ENCODE results near the gene GUCY2D. TPM values are rescaled to one million over a fixed set of nuclear protein-coding genes. Genes with fewer than 3 reads are reported as not detected.

GUCY2D gene
- polyA plus RNA-seq, 1 donor (not counting 4 experiments of a cell fraction or from before 2014, with no cell fraction given): 0.25 TPM

DNA sequence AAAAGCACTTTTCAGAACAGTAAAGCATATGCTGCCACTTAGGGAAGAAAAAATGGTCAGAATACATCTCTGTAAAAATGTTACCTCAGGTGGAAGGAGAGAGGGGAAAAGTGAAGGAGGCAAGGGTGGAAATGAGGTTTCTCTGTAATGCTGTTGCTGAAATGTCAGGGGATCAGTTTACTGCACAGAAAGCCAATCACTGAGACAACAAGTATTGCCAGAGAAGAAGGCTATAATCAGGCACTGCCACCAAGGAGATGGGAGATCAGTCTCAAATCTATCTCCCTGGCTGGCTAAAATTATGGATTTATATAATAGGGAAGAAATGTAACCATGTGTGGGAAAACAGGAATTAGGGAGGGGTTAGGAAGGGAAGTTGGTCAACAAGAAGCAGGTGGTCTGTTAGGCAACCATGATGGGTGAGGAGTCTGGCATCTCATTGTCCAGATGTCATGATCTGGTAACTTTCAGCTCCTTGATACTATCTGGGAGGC lies 27.7 kb upstream of the GUCY2D start:
- Histone ChIP-seq H3K79me2 (ENCODE audit: control insufficient read depth, insufficient read depth, low read length) (no peaks in the 10 kb centered on the region), H2AFZ (ENCODE audit: control insufficient read depth, low read length) (no peak overlapping the region), H3K4me1 (ENCODE audit: control insufficient read depth, extremely low read depth, insufficient read depth, low read length) (no peaks in the 10 kb centered on the region), H3K27ac (ENCODE audit: control insufficient read depth, insufficient read depth, low read length) (no peak overlapping the region), H3K9me3 (ENCODE audit: control insufficient read depth, low read depth, low read length) (peaks cover 3% of the 10 kb centered on the region), H4K20me1 (ENCODE audit: control insufficient read depth, extremely low read depth, insufficient read depth, low read length) (no peaks in the 10 kb centered on the region), H3K9ac (ENCODE audit: control insufficient read depth, extremely low read depth, insufficient read depth, low read length) (no peak overlapping the region), H3K4me2 (ENCODE audit: control insufficient read depth, extremely low read depth, insufficient read depth, low read depth, low read length) (no peak overlapping the region), H3K4me3 (ENCODE audit: control insufficient read depth in 2 of 3, extremely low read depth in 1 of 3, insufficient read depth in 2 of 3, low read depth in 1 of 3, low read length in 3 of 3) (no peak overlapping the region), H3K9me1 (ENCODE audit: control insufficient read depth, extremely low read depth, insufficient read depth, low read length) (no peaks in the 10 kb centered on the region), H3K36me3 (ENCODE audit: control insufficient read depth in 2 of 2, extremely low read depth in 1 of 2, insufficient read depth in 2 of 2, low read length in 2 of 2) (no peaks in the 10 kb centered on the region), H3K27me3 (ENCODE audit: control insufficient read depth, extremely low read depth, insufficient read depth, low read length) (no peaks in the 10 kb centered on the region)
- TF ChIP-seq, protein P1, sequence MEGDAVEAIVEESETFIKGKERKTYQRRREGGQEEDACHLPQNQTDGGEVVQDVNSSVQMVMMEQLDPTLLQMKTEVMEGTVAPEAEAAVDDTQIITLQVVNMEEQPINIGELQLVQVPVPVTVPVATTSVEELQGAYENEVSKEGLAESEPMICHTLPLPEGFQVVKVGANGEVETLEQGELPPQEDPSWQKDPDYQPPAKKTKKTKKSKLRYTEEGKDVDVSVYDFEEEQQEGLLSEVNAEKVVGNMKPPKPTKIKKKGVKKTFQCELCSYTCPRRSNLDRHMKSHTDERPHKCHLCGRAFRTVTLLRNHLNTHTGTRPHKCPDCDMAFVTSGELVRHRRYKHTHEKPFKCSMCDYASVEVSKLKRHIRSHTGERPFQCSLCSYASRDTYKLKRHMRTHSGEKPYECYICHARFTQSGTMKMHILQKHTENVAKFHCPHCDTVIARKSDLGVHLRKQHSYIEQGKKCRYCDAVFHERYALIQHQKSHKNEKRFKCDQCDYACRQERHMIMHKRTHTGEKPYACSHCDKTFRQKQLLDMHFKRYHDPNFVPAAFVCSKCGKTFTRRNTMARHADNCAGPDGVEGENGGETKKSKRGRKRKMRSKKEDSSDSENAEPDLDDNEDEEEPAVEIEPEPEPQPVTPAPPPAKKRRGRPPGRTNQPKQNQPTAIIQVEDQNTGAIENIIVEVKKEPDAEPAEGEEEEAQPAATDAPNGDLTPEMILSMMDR (optimal IDR thresholded peaks at IDR 0.05 in 1 of 3, IDR thresholded peaks at IDR 0.05 in 1 of 3, conservative IDR thresholded peaks at IDR 0.05 in 1 of 3; ENCODE audit: extremely low read depth in 1 of 3, insufficient read depth in 2 of 3, low read length in 3 of 3): no peak
- no peak for TF ChIP-seq EZH2 (IDR thresholded peaks at IDR 0.05; ENCODE audit: low read length)
- dilution Hi-C loops (cut with MboI; ENCODE audit: extremely low pct_ligation_motif_present, low sequenced_read_pairs): no loop called here
- DNase-seq (ENCODE audit: low read depth, low spot score) (no peak), FAIRE-seq (no peak)

DNA sequence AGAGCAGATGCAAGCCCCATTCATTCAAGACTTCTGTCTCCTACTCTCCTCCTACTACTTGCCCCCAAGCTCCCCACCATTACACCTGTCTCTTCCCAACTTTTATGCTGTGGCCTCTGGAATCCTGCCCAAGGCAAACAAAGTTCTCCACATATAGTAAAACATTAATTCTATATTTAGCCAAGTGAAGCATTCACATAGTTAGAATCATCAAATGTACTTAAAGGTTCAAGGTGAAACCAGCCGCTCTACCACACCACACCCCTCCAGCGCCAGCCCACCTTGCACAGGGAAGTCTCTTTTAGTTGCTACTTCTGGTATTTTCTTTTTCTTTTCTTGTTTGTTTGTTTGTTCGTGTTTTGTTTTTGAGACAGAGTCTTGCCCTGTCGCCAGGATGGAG lies 25.4 kb upstream of the GUCY2D start:
- Histone ChIP-seq H3K27ac (ENCODE audit: control insufficient read depth, insufficient read depth, low read length) (no peak overlapping the region), H3K27me3 (ENCODE audit: control insufficient read depth, extremely low read depth, insufficient read depth, low read length) (no peaks in the 10 kb centered on the region), H3K79me2 (ENCODE audit: control insufficient read depth, insufficient read depth, low read length) (no peaks in the 10 kb centered on the region), H3K9ac (ENCODE audit: control insufficient read depth, extremely low read depth, insufficient read depth, low read length) (no peak overlapping the region), H3K4me1 (ENCODE audit: control insufficient read depth, extremely low read depth, insufficient read depth, low read length) (peaks cover 5% of the 10 kb centered on the region), H3K36me3 (ENCODE audit: control insufficient read depth in 2 of 2, extremely low read depth in 1 of 2, insufficient read depth in 2 of 2, low read length in 2 of 2) (no peaks in the 10 kb centered on the region), H3K4me2 (ENCODE audit: control insufficient read depth, extremely low read depth, insufficient read depth, low read depth, low read length) (no peak overlapping the region), H3K4me3 (ENCODE audit: control insufficient read depth in 2 of 3, extremely low read depth in 1 of 3, insufficient read depth in 2 of 3, low read depth in 1 of 3, low read length in 3 of 3) (no peak overlapping the region), H3K9me1 (ENCODE audit: control insufficient read depth, extremely low read depth, insufficient read depth, low read length) (no peaks in the 10 kb centered on the region), H3K9me3 (ENCODE audit: control insufficient read depth, low read depth, low read length) (peaks cover 3% of the 10 kb centered on the region), H2AFZ (ENCODE audit: control insufficient read depth, low read length) (no peak overlapping the region), H4K20me1 (ENCODE audit: control insufficient read depth, extremely low read depth, insufficient read depth, low read length) (no peaks in the 10 kb centered on the region)
- DNase-seq (ENCODE audit: low read depth, low spot score) (no peak), FAIRE-seq (no peak)
- TF ChIP-seq, protein P1 (optimal IDR thresholded peaks at IDR 0.05 in 1 of 3, IDR thresholded peaks at IDR 0.05 in 1 of 3, conservative IDR thresholded peaks at IDR 0.05 in 1 of 3; ENCODE audit: extremely low read depth in 1 of 3, insufficient read depth in 2 of 3, low read length in 3 of 3): no peak
- TF ChIP-seq EZH2 (IDR thresholded peaks at IDR 0.05; ENCODE audit: low read length): no peak
- dilution Hi-C loops (cut with MboI; ENCODE audit: extremely low pct_ligation_motif_present, low sequenced_read_pairs): no loop called here

All from keratinocyte (primary cell).